Sigmoid colon (tissue), 7 donors: Measurements from ENCODE around the gene TNNT3. TPM values are rescaled to one million over a fixed set of nuclear protein-coding genes. Genes with fewer than 3 reads are reported as not detected.

ENCODE experiments used
- DNase-seq: peaks from one replicate; pipeline ENCODE4 v3.0.0-alpha.2; 2019
- H3K27ac ChIP-seq, 4 donors: fragments of 200-600 bp; sonication (generic); one replicate each; pipeline ENCODE4 v1.5.1; 2016 to 2019; ENCODE audit warnings: mild to moderate bottlenecking in 1 of 4
- H3K27me3 ChIP-seq, 3 donors: fragments of 200-600 bp; sonication (generic); one replicate each; pipeline ENCODE4 v1.5.1; 2019; ENCODE audit warnings: mild to moderate bottlenecking in 1 of 3
- H3K36me3 ChIP-seq, 4 donors: fragments of 200-600 bp; sonication (generic); one replicate each; pipeline ENCODE4 v1.5.1; 2016 to 2019
- H3K4me1 ChIP-seq, 4 donors: fragments of 200-600 bp; sonication (generic); one replicate each; pipeline ENCODE4 v1.5.1; 2017 to 2019
- H3K4me3 ChIP-seq, 4 donors: fragments of 200-600 bp; sonication (generic); one replicate each; pipeline ENCODE4 v1.5.1; 2017 to 2019; ENCODE audit warnings: mild to moderate bottlenecking in 2 of 4, moderate library complexity in 1 of 4
- H3K9me3 ChIP-seq, 4 donors: fragments of 200-600 bp in 3 of 4; sonication (generic) in 3 of 4; one replicate each; pipeline versions ENCODE4 v1.5.1 to v1.6.1; 2013 to 2019
- EP300 ChIP-seq, 4 donors: sonication (generic); formaldehyde crosslinking; IDR thresholded peaks; one replicate each; pipeline ENCODE4 v1.6.1; 2017; ENCODE audit warnings: antibody characterized with exemption in 4 of 4
- POLR2A ChIP-seq, 2 donors: fragments of 450-650 bp; IDR thresholded peaks; one replicate each; pipeline ENCODE4 v1.6.1; 2016; ENCODE audit warnings: antibody characterized with exemption in 2 of 2, mild to moderate bottlenecking in 2 of 2, moderate library complexity in 2 of 2
- POLR2AphosphoS5 ChIP-seq, 4 donors: sonication (generic); formaldehyde crosslinking; IDR thresholded peaks; one replicate each; pipeline ENCODE4 v1.6.1; 2017; ENCODE audit warnings: antibody characterized with exemption in 4 of 4
- WGBS, 2 donors: extraction: QIAGEN DNeasy Blood & Tissue Kit; methylation state at CpG; one replicate each; pipeline ENCODE4 v1.1.7; 2013; 5-methylcytosine and 5-hydroxymethylcytosine counted together
- intact Hi-C: fragments of 100-400 bp; cut with DNase I; formaldehyde crosslinking; loops from one replicate; pipeline ENCODE4 v1.15.1; 2023
- polyA plus RNA-seq, 3 donors: library from polyadenylated mRNA; stranded (reverse); fragments of 200-250 nt; gene quantifications; one replicate each; pipeline ENCODE4 v1.2.3, GENCODE V29; 2013
- total RNA-seq, 4 donors: library from RNA; depleted of rRNA; stranded (reverse); fragments of >200 nt; gene quantifications; one replicate each; pipeline ENCODE4 v1.1.0, GENCODE V29; 2016
- TF ChIP-seq, protein P1 (sequence below), 4 experiments: fragments of 450-650 bp in 3 of 4; fragments of 200-600 bp in 1 of 4; IDR thresholded peaks; one replicate each; pipeline ENCODE4 v1.5.1; 2016 to 2019; ENCODE audit warnings: antibody characterized with exemption in 4 of 4, mild to moderate bottlenecking in 3 of 4, moderate library complexity in 2 of 4
- donor health status: healthy with polysubstance abuse.
- donor health status: Bipolar disorder and iron deficiency.
- donor health status: healthy.

Gene TNNT3
- total and polyA plus RNA-seq, 7 donors, result 1.2 to 17.2 (median 4.4) TPM; not detected in 1

DNA sequence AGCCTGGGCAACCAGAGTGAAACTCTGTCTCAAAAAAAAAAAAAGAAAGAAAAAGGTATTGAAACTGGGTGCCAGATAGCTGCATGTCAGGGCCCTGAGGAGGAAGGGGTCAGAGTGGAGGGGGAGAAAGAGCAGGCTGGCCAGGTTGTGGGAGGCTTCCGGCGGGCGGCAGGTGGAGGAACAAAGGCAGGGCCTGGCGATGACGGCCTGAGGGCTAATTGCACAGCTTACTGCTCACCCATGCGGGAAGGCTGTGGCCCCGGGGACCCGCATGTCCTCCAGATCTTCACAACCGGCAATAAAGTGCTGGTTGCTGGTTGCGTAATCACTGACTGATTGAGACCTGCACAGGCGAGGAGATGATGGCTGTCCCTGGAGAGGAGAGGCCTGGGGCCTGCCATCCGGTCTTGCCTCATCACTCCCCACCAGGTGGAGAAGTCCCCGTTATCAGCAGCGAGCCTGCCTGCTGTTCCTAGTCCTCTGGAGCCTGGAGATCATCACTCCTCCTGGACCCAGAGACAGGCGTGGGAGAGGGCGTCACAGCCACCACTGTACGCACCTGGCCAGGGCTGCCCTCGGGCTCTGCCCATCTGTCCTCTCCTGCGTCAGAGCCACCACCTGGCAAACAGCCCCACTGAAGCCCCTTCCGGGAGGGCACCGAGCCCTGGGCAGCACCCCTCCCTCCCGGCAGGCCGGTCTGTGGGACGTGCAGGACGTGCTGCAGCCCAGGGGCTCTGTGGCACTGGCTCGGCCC is 59.4 kb downstream of the TNNT3 start:
- intact Hi-C loops, result no loop called here
- Histone ChIP-seq H3K9me3 (no peaks in the 10 kb centered on the region), H3K27me3 (no peaks in the 10 kb centered on the region), H3K27ac (no peak overlapping the region), H3K4me3 (no peak overlapping the region), H3K4me1 (no peaks in the 10 kb centered on the region), H3K36me3 (no peaks in the 10 kb centered on the region)
- TF ChIP-seq POLR2A (IDR thresholded peaks at IDR 0.05), result no peak
- TF ChIP-seq POLR2AphosphoS5 (IDR thresholded peaks at IDR 0.05), result no peak
- DNase-seq, result peak; percentile 21
- WGBS, 2 donors, result 23 to 71% methylated on average over 10 of the region's 26 CpGs

DNA sequence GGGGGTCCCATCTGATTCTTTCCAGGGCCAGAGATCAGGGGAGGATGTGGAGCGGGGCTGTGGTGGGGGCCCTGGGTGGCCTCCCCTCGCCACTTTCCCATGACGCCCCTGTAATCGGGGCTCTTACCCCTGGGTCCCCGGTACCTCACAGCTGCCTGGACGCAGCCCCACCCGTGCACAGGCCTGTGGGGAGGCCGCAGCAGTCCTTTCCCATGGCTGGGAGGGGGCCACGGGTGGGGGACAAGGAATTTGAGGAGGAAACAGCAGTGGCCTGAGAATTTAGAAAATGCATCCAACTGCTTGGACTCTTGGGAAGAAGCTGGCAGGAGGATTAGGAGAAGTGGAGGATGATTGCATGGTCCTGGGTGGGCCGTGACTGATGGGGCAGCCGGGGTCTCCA is 60.1 kb downstream of the TNNT3 start:
- no peak for DNase-seq
- TF ChIP-seq, protein P1, sequence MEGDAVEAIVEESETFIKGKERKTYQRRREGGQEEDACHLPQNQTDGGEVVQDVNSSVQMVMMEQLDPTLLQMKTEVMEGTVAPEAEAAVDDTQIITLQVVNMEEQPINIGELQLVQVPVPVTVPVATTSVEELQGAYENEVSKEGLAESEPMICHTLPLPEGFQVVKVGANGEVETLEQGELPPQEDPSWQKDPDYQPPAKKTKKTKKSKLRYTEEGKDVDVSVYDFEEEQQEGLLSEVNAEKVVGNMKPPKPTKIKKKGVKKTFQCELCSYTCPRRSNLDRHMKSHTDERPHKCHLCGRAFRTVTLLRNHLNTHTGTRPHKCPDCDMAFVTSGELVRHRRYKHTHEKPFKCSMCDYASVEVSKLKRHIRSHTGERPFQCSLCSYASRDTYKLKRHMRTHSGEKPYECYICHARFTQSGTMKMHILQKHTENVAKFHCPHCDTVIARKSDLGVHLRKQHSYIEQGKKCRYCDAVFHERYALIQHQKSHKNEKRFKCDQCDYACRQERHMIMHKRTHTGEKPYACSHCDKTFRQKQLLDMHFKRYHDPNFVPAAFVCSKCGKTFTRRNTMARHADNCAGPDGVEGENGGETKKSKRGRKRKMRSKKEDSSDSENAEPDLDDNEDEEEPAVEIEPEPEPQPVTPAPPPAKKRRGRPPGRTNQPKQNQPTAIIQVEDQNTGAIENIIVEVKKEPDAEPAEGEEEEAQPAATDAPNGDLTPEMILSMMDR (IDR thresholded peaks at IDR 0.05), result no peak
- TF ChIP-seq POLR2AphosphoS5 (IDR thresholded peaks at IDR 0.05) (no peak), POLR2A (IDR thresholded peaks at IDR 0.05) (no peak), EP300 (IDR thresholded peaks at IDR 0.05) (no peak)
- H3K36me3 ChIP-seq, result no peaks in the 10 kb centered on the region
- no peaks in the 10 kb centered on the region for H3K27me3 ChIP-seq
- H3K4me1 ChIP-seq, result no peaks in the 10 kb centered on the region
- WGBS, 2 donors, result 72 to 85% methylated on average over 4 to 5 of the region's 11 CpGs
- H3K27ac ChIP-seq, result no peak overlapping the region
- H3K9me3 ChIP-seq, result no peaks in the 10 kb centered on the region
- intact Hi-C loops, result no loop called here
- H3K4me3 ChIP-seq, result no peak overlapping the region

DNA sequence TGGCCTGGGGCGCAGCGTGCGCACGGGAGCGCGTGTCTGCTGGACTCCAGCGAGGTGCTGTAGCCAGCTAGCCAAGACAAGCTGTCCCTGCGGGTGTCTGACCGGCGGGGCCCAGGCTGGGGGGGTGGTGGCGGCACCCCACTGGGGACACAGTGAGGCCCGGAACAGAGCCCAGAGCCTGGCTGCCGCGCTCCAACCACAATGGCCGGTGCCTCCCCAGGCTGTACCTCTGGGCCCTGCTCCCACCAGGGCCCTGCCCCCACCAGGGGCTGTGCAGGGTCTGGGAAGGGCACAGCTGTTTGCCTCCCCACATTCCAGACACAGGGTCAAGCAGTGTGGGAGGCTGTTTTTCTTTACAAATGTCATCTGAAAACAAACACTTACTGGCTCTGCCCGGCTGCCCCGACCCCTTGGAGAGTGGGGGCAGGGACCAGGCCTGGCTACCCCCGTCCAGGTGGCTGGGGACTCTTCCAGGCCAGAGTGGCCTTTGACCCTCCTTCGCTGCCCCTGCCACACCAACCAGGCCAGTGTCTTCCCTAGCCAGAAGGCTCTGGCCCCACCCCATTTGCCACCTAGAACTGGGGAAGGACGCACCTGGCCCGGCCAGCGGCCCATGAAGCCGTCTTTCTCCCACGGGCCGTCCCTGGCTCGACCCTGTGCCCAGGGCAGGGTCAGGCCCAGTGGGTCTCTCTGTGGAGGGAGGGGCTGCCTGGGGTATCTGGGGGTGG is 63.5 kb downstream of the TNNT3 start:
- Histone ChIP-seq H3K27ac (no peak overlapping the region), H3K4me3 (no peak overlapping the region), H3K4me1 (no peaks in the 10 kb centered on the region), H3K36me3 (no peaks in the 10 kb centered on the region), H3K9me3 (no peaks in the 10 kb centered on the region), H3K27me3 (no peaks in the 10 kb centered on the region)
- WGBS, 2 donors, result no CpG with 5 or more reads among the region's 26 CpGs
- intact Hi-C loops, result no loop called here
- DNase-seq, result no peak
- TF ChIP-seq, protein P1 (IDR thresholded peaks at IDR 0.05), result no peak
- no peak for TF ChIP-seq POLR2A (IDR thresholded peaks at IDR 0.05)
- no peak for TF ChIP-seq EP300 (IDR thresholded peaks at IDR 0.05)
- no peak for TF ChIP-seq POLR2AphosphoS5 (IDR thresholded peaks at IDR 0.05)

DNA sequence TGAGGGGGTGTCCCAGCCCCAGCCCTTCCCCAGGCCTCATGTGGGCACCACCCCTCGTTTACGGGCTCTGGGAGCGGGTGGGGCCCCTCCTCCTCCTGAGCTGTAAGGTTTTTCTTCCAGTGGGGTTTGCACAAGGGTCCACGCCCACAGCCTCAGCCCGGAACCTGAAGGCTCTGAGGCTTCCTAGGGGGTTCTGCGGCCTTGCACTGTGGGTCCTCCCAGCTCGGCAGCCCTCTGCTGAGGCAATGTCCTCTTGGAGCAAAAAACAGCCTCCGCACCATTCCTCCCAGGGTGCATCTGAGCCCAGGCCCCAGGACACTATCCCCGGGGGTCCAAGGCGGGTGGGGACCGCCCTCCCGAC is 64.1 kb downstream of the TNNT3 start:
- H3K9me3 ChIP-seq, result no peaks in the 10 kb centered on the region
- H3K27me3 ChIP-seq, result no peaks in the 10 kb centered on the region
- DNase-seq, result peak; percentile 19
- H3K4me3 ChIP-seq, result no peak overlapping the region
- TF ChIP-seq EP300 (IDR thresholded peaks at IDR 0.05) (no peak), POLR2A (IDR thresholded peaks at IDR 0.05) (no peak)
- TF ChIP-seq, protein P1 (IDR thresholded peaks at IDR 0.05), result no peak
- intact Hi-C loops, result no loop called here
- H3K4me1 ChIP-seq, result no peaks in the 10 kb centered on the region
- no peak overlapping the region for H3K27ac ChIP-seq
- WGBS, 2 donors, result 54 to 79% methylated on average over 12 of the region's 12 CpGs
- H3K36me3 ChIP-seq, result no peaks in the 10 kb centered on the region

DNA sequence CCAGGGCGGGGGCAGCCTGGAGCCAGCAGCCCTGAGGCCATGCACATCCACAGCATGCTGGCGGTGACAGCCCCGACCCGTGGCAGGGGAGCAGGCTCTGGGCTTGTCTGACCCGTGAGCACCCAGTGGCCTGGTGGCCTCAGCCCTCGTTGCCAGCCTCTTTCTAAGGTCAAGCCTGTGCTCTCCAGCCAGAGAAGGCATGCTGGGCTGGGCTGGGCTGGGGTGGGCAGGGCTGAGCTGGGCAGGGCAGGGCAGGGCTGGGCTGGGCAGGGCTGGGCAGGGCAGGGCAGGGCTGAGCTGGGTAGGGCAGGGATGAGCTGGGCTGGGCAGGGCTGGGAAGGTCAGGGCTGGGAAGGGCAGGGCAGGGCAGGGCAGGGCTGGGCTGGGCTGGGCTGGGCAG is 67.5 kb downstream of the TNNT3 start:
- Histone ChIP-seq H3K27ac (no peak overlapping the region), H3K27me3 (no peaks in the 10 kb centered on the region), H3K9me3 (no peaks in the 10 kb centered on the region), H3K4me3 (no peak overlapping the region), H3K36me3 (no peaks in the 10 kb centered on the region), H3K4me1 (no peaks in the 10 kb centered on the region)
- WGBS, 2 donors, result no CpG with 5 or more reads among the region's 6 CpGs
- intact Hi-C loops, result no loop called here
- no peak for TF ChIP-seq EP300 (IDR thresholded peaks at IDR 0.05)
- no peak for TF ChIP-seq POLR2A (IDR thresholded peaks at IDR 0.05)
- TF ChIP-seq, protein P1 (IDR thresholded peaks at IDR 0.05), result no peak
- TF ChIP-seq POLR2AphosphoS5 (IDR thresholded peaks at IDR 0.05), result no peak
- DNase-seq, result no peak
